Peyer's patch (tissue), 4 donors: Measurements from ENCODE around the gene GPC6. TPM values are rescaled to one million over a fixed set of nuclear protein-coding genes. Genes with fewer than 3 reads are reported as not detected.

Experiments
- DNase-seq, 3 donors: peaks; one replicate each; pipeline ENCODE4 v3.0.0-alpha.2; 2017 to 2019
- H3K27ac ChIP-seq, 4 donors: fragments of 200-600 bp; sonication (generic); one replicate each; pipeline ENCODE4 v1.5.1; 2016 to 2019
- H3K27me3 ChIP-seq, 2 donors: fragments of 200-600 bp; sonication (generic); one replicate each; pipeline ENCODE4 v1.5.1; 2019
- H3K36me3 ChIP-seq, 3 donors: fragments of 200-600 bp; sonication (generic); one replicate each; pipeline ENCODE4 v1.5.1; 2016 to 2019
- H3K4me1 ChIP-seq, 4 donors: fragments of 200-600 bp; sonication (generic); one replicate each; pipeline ENCODE4 v1.5.1; 2016 to 2019
- H3K4me3 ChIP-seq, 4 donors: fragments of 200-600 bp; sonication (generic); 1 replicate in 3 of 4; 2 replicates in 1 of 4; pipeline ENCODE4 v1.5.1; 2016 to 2019; ENCODE audit warnings: mild to moderate bottlenecking in 1 of 4
- H3K9me3 ChIP-seq, 4 donors: fragments of 200-600 bp; sonication (generic); one replicate each; pipeline ENCODE4 v1.5.1; 2016 to 2019; ENCODE audit warnings: mild to moderate bottlenecking in 1 of 4
- POLR2A ChIP-seq, 2 donors: fragments of 450-650 bp; IDR thresholded peaks; one replicate each; pipeline ENCODE4 v1.5.1; 2017; ENCODE audit warnings: antibody characterized with exemption in 2 of 2, mild to moderate bottlenecking in 2 of 2, moderate library complexity in 2 of 2
- total RNA-seq, 4 donors: library from RNA; depleted of rRNA; stranded (reverse); fragments of >200 nt; gene quantifications; one replicate each; pipeline ENCODE4 v1.1.0, GENCODE V29; 2016
- TF ChIP-seq, protein P1 (sequence below), 6 experiments: fragments of 450-650 bp in 4 of 6; fragments of 200-600 bp in 2 of 6; sonication (generic) in 1 of 6; IDR thresholded peaks; one replicate each; pipeline ENCODE4 v1.5.1; 2017 to 2019; ENCODE audit warnings: antibody characterized with exemption in 6 of 6, mild to moderate bottlenecking in 3 of 6, moderate library complexity in 1 of 6

GPC6 gene
- total RNA-seq, 4 donors from 2014 or later, result 1.6 to 13.2 (median 2.6) TPM

GRCh38 chr13:93409816-93410215, 183.2 kb downstream of the GPC6 start:
- Histone ChIP-seq H3K36me3 (no peaks in the 10 kb centered on the region), H3K27me3 (no peaks in the 10 kb centered on the region), H3K4me3 (no peak overlapping the region), H3K27ac (no peak overlapping the region), H3K4me1 (no peaks in the 10 kb centered on the region), H3K9me3 (no peaks in the 10 kb centered on the region)
- no peak for DNase-seq
- TF ChIP-seq POLR2A (IDR thresholded peaks at IDR 0.05), result no peak
- TF ChIP-seq, protein P1, sequence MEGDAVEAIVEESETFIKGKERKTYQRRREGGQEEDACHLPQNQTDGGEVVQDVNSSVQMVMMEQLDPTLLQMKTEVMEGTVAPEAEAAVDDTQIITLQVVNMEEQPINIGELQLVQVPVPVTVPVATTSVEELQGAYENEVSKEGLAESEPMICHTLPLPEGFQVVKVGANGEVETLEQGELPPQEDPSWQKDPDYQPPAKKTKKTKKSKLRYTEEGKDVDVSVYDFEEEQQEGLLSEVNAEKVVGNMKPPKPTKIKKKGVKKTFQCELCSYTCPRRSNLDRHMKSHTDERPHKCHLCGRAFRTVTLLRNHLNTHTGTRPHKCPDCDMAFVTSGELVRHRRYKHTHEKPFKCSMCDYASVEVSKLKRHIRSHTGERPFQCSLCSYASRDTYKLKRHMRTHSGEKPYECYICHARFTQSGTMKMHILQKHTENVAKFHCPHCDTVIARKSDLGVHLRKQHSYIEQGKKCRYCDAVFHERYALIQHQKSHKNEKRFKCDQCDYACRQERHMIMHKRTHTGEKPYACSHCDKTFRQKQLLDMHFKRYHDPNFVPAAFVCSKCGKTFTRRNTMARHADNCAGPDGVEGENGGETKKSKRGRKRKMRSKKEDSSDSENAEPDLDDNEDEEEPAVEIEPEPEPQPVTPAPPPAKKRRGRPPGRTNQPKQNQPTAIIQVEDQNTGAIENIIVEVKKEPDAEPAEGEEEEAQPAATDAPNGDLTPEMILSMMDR (IDR thresholded peaks at IDR 0.05), result no peak

DNA sequence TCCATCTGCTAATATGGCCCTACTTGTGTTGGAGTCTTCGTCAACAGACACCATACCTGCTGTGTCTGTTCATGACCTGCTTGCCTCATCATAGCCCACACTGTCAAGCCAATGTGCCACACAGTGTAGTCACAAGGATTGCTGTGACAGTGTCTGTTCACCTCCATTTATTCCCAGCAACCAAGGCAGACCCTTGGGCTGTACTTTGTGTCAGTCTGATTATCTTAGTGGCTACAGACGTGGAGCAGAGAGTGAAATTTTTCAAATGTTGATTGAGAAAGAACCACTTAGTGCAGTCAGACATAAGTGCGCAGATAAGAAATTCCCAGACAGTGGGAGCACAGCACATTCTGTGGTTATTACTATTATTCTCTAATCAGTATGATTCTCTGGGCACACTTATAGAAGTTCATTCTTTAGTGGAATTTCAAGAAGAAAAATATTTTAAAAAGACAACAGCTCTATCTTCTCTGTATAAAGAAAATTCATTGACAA, 184.6 kb downstream of the GPC6 start:
- no peaks in the 10 kb centered on the region for H3K36me3 ChIP-seq
- no peak overlapping the region for H3K27ac ChIP-seq
- TF ChIP-seq POLR2A (IDR thresholded peaks at IDR 0.05), result no peak
- TF ChIP-seq, protein P1 (IDR thresholded peaks at IDR 0.05), result no peak
- no peak overlapping the region for H3K4me3 ChIP-seq
- DNase-seq, result no peak
- H3K9me3 ChIP-seq, result no peaks in the 10 kb centered on the region
- H3K4me1 ChIP-seq, result no peaks in the 10 kb centered on the region
- no peaks in the 10 kb centered on the region for H3K27me3 ChIP-seq

DNA sequence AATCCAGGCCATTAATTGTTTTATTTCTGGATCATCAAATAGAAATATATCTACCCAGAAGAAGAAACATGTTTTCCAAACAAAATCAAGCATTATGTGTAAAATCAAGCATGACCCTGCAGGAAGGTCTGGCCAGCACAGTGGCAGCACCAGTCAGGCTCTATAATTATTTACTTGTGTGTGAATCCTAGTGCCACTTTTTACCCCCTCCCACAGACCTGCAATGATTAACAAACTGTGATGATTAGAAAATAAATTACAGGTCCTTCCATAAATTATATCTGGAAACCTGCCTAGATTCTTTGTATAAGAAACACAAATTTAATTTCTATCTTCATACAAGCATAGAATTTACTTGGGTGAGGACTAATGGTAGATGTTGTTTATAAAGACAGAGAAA, 186.1 kb downstream of the GPC6 start:
- TF ChIP-seq POLR2A (IDR thresholded peaks at IDR 0.05), result no peak
- TF ChIP-seq, protein P1 (IDR thresholded peaks at IDR 0.05), result no peak
- Histone ChIP-seq H3K4me1 (no peaks in the 10 kb centered on the region), H3K27ac (no peak overlapping the region), H3K9me3 (no peaks in the 10 kb centered on the region), H3K36me3 (no peaks in the 10 kb centered on the region), H3K4me3 (no peak overlapping the region), H3K27me3 (no peaks in the 10 kb centered on the region)
- DNase-seq, result no peak

DNA sequence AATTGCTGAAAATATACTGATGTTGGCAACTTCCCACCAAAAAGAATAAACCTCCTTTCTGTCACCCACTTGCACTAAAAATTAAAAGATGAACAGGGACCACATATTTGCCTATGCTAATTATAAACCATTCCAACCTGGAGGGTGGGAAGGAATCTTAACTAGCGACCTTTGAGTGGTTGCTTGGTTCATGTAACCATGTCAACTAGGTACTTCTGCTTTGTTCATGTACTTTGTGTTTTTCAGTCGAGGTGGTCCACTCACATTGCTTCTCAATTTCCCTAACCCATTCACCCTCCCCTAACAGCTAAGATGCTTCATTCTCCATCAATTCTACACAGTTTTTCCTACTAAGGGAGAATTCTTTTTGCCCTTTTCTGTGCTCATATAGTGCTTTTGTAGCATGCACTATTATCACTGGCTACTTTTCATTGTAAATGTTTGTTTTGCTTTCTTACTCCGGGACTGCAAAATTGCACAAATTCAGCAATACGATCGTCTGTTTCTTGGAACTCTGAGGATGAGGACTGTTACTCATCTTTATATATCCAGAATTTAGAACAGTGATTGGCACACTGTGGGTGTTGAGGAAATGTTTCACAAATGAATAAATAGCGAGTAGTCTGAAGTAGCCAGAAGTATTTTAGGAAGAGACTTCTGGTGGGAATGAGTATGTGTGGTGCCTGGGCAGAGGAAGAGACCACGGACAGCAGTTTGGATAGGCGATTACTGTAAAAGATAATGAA, 187.5 kb downstream of the GPC6 start:
- no peaks in the 10 kb centered on the region for H3K9me3 ChIP-seq
- H3K36me3 ChIP-seq, result no peaks in the 10 kb centered on the region
- no peak overlapping the region for H3K4me3 ChIP-seq
- no peaks in the 10 kb centered on the region for H3K4me1 ChIP-seq
- no peak for DNase-seq
- TF ChIP-seq, protein P1 (IDR thresholded peaks at IDR 0.05), result no peak
- no peak for TF ChIP-seq POLR2A (IDR thresholded peaks at IDR 0.05)
- H3K27ac ChIP-seq, result no peak overlapping the region
- no peaks in the 10 kb centered on the region for H3K27me3 ChIP-seq

GRCh38 chr13:93416736-93417355, 190.2 kb downstream of the GPC6 start:
- H3K27me3 ChIP-seq, result no peaks in the 10 kb centered on the region
- TF ChIP-seq POLR2A (IDR thresholded peaks at IDR 0.05), result no peak
- TF ChIP-seq, protein P1 (IDR thresholded peaks at IDR 0.05), result no peak
- no peak for DNase-seq
- H3K27ac ChIP-seq, result no peak overlapping the region
- H3K36me3 ChIP-seq, result peaks cover 0 to 4% (median 0%) of the 10 kb centered on the region in 3 donors
- no peak overlapping the region for H3K4me3 ChIP-seq
- no peaks in the 10 kb centered on the region for H3K4me1 ChIP-seq
- H3K9me3 ChIP-seq, result no peaks in the 10 kb centered on the region
